H7 (cell line): Measurements from ENCODE around the gene TSSC4. TPM values are rescaled to one million over a fixed set of nuclear protein-coding genes. Genes with fewer than 3 reads are reported as not detected.

Experiments used
- DNase-seq: peaks from one replicate; pipeline ENCODE4 v3.0.0; 2012
- H3K27me3 ChIP-seq: 2 replicates; pipeline ENCODE4 v1.6.0; 2011; ENCODE audit warnings: mild to moderate bottlenecking, low read length; ENCODE audit not compliant: control insufficient read depth, insufficient read depth
- H3K36me3 ChIP-seq: replicated peaks from 2 replicates; pipeline ENCODE4 v1.5.1; 2011; ENCODE audit warnings: low read length; ENCODE audit not compliant: control insufficient read depth, insufficient read depth
- H3K4me3 ChIP-seq: 2 replicates; pipeline ENCODE4 v1.5.1; 2011; ENCODE audit warnings: low read depth, mild to moderate bottlenecking, control low read depth, low read length, moderate library complexity; ENCODE audit not compliant: insufficient read depth
- total RNA-seq: library from RNA; depleted of rRNA; stranded (reverse); fragments of >200 nt; shearing (Covaris generic); gene quantifications from 2 replicates; pipeline ENCODE4 v1.2.3, GENCODE V29; 2014

Gene TSSC4
- total RNA-seq, 1 experiment from 2014 or later = 60.5 TPM

GRCh38 chr11:2409611-2410468 is 9.3 kb downstream of the TSSC4 start:
- DNase-seq = no peak
- Histone ChIP-seq H3K36me3 (no peaks in the 10 kb centered on the region), H3K4me3 (no peak overlapping the region), H3K27me3 (no peaks in the 10 kb centered on the region)

- H3K36me3 ChIP-seq = no peaks in the 10 kb centered on the region
- no peaks in the 10 kb centered on the region for H3K27me3 ChIP-seq
- no peak overlapping the region for H3K4me3 ChIP-seq
- DNase-seq = no peak
These were observed 10.1 kb downstream of the TSSC4 start for GRCh38 chr11:2410616-2411015.

GRCh38 chr11:2411446-2412305 is 11.1 kb downstream of the TSSC4 start:
- H3K4me3 ChIP-seq = no peak overlapping the region
- no peaks in the 10 kb centered on the region for H3K36me3 ChIP-seq
- DNase-seq = no peak
- H3K27me3 ChIP-seq = no peaks in the 10 kb centered on the region

DNA sequence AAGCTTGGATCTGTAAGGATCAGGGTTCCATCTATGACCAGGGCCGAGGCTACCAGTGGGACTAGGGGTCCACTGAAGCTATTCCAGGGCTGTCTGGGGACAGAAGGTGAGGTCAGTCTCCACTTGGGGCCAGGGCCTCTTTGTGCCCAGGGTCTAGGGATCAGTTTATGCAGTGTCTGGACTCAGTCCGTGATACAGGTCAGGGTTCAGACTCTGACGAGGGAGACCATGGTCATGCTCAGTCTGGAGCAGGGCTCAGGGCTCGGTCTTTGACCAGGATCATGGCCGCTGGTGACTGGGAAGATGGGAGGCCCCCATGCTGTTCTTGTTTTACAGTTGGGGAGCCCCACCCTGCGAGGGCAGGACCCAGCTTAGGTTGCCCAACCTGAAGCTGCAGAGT is 11.8 kb downstream of the TSSC4 start:
- no peaks in the 10 kb centered on the region for H3K36me3 ChIP-seq
- no peak overlapping the region for H3K4me3 ChIP-seq
- DNase-seq = no peak
- H3K27me3 ChIP-seq = no peaks in the 10 kb centered on the region

DNA sequence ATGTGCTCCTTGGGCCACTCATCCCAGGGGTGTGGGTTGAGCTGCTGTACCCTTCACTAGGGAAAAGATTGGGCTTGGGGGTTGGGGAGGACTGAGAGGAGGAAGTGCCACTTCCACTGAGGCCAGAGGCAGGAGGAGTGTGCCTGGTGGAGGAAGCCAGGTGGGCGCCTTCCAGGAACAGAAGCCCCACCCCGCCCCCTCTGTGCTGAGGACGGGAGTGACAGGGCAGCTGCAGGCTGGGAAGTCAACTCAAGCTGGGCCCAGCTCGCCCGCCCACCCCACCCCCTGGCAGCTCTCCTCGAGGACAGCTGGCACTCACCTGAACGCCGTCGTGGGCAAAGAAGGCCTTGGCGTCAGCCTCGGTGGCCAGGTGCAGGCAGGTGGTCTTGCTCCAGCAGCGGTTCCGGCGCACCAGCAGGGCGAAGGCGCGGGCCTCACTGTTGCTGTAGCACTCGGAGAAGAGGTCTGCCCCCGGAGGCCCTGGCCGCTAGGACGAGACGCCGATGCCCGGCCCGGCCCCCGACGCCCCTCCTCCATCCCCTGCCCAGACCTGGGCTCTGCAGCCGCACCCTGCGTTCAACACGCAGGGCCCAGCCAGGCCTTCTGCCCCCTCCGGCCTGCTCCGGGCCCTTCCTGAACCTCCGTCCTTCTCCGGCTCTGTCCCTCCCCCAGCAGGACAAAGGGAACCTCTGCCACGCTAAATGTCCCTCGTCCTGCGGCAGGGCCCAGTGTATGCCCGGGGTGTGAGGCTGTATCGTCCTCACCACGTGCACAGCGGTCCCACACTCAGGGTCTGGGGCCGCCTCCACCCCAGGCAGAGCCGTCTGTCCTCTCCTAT is 13.4 kb downstream of the TSSC4 start:
- no peaks in the 10 kb centered on the region for H3K27me3 ChIP-seq
- DNase-seq = peak; percentile 84
- no peaks in the 10 kb centered on the region for H3K36me3 ChIP-seq
- H3K4me3 ChIP-seq = no peak overlapping the region

GRCh38 chr11:2414616-2415015 is 14.1 kb downstream of the TSSC4 start:
- Histone ChIP-seq H3K27me3 (no peaks in the 10 kb centered on the region), H3K36me3 (no peaks in the 10 kb centered on the region), H3K4me3 (no peak overlapping the region)
- DNase-seq = no peak

DNA sequence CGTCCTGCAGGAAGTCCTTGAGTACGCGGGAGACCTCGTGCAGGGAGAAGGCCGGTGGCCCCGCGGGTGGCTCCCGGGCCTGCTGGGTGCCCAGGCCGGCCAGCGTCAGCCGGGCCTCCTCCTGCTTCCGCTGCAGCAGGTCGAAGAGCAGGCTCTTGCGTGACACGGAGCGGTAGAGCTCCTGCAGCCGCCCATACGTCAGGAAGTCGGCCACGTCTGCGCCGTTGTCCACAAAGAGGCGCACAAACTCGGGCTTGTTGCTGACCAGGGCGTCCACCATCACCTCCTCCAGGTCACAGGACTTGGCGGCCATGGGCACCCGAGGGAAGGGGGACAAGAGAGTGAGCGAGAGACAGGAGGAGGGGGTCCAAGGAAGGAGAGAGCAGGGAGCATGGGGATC is 14.6 kb downstream of the TSSC4 start:
- no peaks in the 10 kb centered on the region for H3K27me3 ChIP-seq
- H3K4me3 ChIP-seq = no peak overlapping the region
- H3K36me3 ChIP-seq = no peaks in the 10 kb centered on the region
- DNase-seq = no peak

DNA sequence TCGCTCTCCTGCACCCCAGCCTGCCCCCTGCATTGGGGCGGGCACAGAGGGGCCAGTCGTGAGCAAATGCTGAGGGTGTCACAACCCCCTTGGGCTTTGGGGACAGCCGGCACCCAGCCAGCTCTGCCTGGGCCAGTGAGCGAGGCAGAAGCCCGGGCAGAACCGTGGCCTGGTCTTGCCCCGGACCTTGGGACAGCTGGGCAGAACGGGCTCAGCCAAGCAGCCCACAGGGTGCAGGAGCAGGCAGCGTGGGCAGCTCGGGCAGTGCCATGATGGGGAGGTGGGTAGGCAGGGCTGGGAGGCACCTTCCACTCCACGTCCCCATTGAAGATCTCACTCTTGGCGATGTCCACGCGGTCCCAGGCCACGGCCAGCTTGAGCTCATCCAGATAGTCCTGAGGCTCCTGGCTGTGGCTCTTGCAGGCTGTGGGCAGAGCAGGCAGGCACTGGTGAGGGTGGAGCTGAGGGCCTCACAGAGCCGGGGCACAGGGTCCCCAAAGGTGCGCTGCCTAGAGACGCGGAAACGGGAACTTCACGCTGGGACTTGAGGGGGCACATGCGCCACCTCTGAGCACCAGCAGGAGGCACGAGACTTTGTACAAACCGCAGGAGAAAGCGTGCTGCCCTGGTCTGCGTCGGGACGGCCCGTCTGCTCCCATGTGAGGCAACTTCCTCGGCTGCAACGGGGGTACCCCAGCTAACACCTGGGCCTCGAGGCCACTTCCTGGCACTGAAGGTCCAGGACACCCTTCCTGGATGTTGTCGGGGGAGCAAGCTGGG is 15.2 kb downstream of the TSSC4 start:
- Histone ChIP-seq H3K4me3 (no peak overlapping the region), H3K27me3 (no peaks in the 10 kb centered on the region), H3K36me3 (no peaks in the 10 kb centered on the region)
- DNase-seq = no peak

DNA sequence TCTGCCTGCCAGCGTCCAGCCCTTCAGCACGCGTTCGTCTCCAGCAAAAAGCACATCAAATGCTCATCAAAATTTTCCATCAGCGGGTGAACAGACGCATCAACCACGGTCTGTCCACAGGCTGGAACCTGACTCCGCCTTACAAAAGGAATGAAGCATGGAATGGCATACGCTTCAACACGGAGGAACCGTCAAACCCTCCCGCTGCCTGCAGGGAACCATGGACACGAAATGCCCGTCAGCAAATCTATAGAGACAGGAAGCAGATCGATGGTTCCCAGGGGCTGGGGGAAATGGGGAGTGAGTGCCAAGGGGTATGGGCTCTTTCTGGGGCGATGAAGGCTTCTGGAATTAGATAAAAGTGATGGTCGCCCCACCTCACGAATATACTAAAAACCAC is 16.2 kb downstream of the TSSC4 start:
- no peaks in the 10 kb centered on the region for H3K36me3 ChIP-seq
- H3K4me3 ChIP-seq = no peak overlapping the region
- no peaks in the 10 kb centered on the region for H3K27me3 ChIP-seq
- DNase-seq = no peak

DNA sequence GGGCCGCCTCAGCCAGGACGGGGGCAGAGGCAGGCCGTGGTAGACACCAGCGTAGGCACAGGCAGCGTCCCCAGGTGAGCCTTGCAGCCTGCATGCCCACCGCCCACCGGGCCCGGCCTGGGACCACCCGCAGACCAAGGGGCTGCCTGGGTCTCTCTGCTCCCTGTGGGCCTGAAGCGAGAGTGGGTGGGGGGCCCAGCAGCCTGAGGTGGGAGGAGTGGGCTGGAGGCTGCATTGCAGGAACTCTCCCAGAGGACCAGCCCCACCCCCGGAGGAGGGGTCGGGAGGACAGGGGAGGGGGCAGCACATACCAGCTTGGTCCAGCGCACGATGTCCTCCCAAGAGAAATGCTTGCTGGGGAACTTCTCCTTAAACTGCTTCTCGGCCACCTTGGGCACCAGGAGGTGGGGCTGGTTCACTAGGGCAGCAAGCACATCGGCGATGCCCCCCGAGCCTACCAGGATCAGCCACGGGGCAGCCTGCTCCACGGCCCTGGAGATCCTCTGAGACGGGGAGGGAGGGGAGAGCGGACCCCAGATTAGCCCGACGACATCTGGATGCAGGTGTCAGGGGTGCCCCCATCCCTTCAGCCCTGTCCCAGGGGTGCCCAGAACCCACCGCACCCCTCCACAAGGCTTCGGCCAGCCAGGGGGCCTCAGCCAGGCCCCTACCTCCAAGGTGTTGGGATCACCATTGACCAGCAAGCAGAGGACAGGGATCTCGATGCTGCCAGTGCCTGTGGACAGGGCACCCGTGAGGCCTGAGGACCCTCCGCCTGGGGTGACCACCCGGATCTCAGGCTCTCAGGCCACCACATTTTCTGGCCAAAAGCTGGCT is 17.5 kb downstream of the TSSC4 start:
- Histone ChIP-seq H3K4me3 (no peak overlapping the region), H3K27me3 (no peaks in the 10 kb centered on the region), H3K36me3 (no peaks in the 10 kb centered on the region)
- DNase-seq = no peak

GRCh38 chr11:2418693-2419360 is 18.3 kb downstream of the TSSC4 start:
- no peak overlapping the region for H3K4me3 ChIP-seq
- no peaks in the 10 kb centered on the region for H3K36me3 ChIP-seq
- no peaks in the 10 kb centered on the region for H3K27me3 ChIP-seq
- no peak for DNase-seq

GRCh38 chr11:2419638-2420501 is 19.3 kb downstream of the TSSC4 start:
- no peak overlapping the region for H3K4me3 ChIP-seq
- DNase-seq = peak; percentile 95
- no peaks in the 10 kb centered on the region for H3K27me3 ChIP-seq
- no peaks in the 10 kb centered on the region for H3K36me3 ChIP-seq
